Parathyroid adenoma (tissue), 2 donors: ENCODE data around the gene DLG5.

Source experiments
- H2AFZ ChIP-seq: fragments of 300-600 bp; sonication (generic); one replicate; pipeline ENCODE4 v1.7.0; 2017; ENCODE audit warnings: antibody characterized with exemption, mild to moderate bottlenecking
- H3K27ac ChIP-seq: fragments of 300-600 bp; sonication (generic); one replicate; pipeline ENCODE4 v1.7.0; 2017
- H3K27me3 ChIP-seq: fragments of 300-600 bp; sonication (generic); one replicate; pipeline ENCODE4 v1.7.0; 2017; ENCODE audit warnings: low read length; ENCODE audit not compliant: control insufficient read depth, insufficient read depth
- H3K36me3 ChIP-seq: fragments of 300-600 bp; sonication (generic); one replicate; pipeline ENCODE4 v1.7.0; 2017; ENCODE audit warnings: low read length; ENCODE audit not compliant: control insufficient read depth, insufficient read depth
- H3K4me1 ChIP-seq: fragments of 300-600 bp; sonication (generic); one replicate; pipeline ENCODE4 v1.7.0; 2017; ENCODE audit warnings: control low read depth
- H3K4me2 ChIP-seq: fragments of 300-600 bp; sonication (generic); one replicate; pipeline ENCODE4 v1.7.0; 2017; ENCODE audit warnings: low read length
- H3K4me3 ChIP-seq: fragments of 300-600 bp; sonication (generic); one replicate; pipeline ENCODE4 v1.7.0; 2017; ENCODE audit warnings: low read depth, low read length
- H3K79me2 ChIP-seq: fragments of 300-600 bp; sonication (generic); one replicate; pipeline ENCODE4 v1.7.0; 2017; ENCODE audit warnings: control low read depth
- H3K9ac ChIP-seq: fragments of 300-600 bp; sonication (generic); one replicate; pipeline ENCODE4 v1.7.0; 2017; ENCODE audit warnings: mild to moderate bottlenecking
- H3K9me3 ChIP-seq: fragments of 300-600 bp; sonication (generic); one replicate; pipeline ENCODE4 v1.7.0; 2017; ENCODE audit warnings: low read length; ENCODE audit not compliant: control insufficient read depth
- CTCF ChIP-seq: fragments of 300-600 bp; sonication (generic); IDR thresholded peaks from one replicate; pipeline ENCODE4 v1.7.0; 2017; ENCODE audit warnings: antibody characterized with exemption, mild to moderate bottlenecking
- donor health status: primary hyperparathyroidism.

Gene DLG5

DNA sequence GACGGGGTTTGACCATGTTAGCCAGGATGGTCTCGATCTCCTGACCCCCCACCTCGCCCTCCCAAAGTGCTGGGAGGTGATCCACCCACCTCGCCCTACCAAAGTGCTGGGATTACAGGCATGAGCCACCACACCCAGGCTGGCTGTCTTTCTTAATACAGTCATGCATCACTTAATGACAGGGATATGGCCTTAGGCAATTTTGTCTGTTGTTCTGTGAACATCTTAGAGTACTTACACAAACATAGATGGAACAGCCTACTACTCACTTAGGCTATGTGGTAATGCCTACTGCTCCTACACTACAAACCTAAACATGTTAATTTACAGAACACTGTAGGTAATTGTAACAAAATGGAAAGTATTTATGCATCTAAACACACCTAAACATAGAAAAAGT lies 182.3 kb downstream of the DLG5 start:
- H3K79me2 ChIP-seq, result no peaks in the 10 kb centered on the region
- no peak overlapping the region for H3K9ac ChIP-seq
- no peak overlapping the region for H3K4me2 ChIP-seq
- no peak overlapping the region for H3K27ac ChIP-seq
- H3K4me1 ChIP-seq, result no peaks in the 10 kb centered on the region
- H2AFZ ChIP-seq, result no peak overlapping the region
- H3K36me3 ChIP-seq, result no peaks in the 10 kb centered on the region
- no peak overlapping the region for H3K4me3 ChIP-seq
- H3K9me3 ChIP-seq, result no peaks in the 10 kb centered on the region
- no peaks in the 10 kb centered on the region for H3K27me3 ChIP-seq
- no peak for TF ChIP-seq CTCF

DNA sequence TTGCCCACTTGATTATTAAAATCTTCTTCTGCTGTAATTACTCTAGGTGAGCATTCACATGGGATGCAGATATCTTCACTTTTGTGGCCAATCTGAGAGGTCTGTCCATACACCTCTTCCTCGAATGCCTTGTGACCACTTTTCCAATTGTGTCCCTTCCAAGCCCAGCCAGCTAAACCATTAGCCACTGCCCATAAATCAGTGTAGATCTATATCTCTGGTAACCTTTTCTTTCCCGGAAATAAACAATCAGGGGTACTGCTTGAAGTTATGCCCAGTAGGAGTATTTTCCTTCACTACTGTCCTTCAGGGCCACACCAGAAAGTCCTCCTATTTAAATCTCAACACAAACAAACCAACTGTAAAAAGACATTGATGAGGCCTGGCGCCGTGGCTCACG lies 184.4 kb downstream of the DLG5 start:
- Histone ChIP-seq H3K27me3 (no peaks in the 10 kb centered on the region), H3K9me3 (no peaks in the 10 kb centered on the region), H3K79me2 (no peaks in the 10 kb centered on the region), H3K9ac (no peak overlapping the region), H3K36me3 (no peaks in the 10 kb centered on the region), H2AFZ (no peak overlapping the region), H3K4me3 (no peak overlapping the region), H3K4me1 (no peaks in the 10 kb centered on the region), H3K4me2 (no peak overlapping the region), H3K27ac (no peak overlapping the region)
- no peak for TF ChIP-seq CTCF

DNA sequence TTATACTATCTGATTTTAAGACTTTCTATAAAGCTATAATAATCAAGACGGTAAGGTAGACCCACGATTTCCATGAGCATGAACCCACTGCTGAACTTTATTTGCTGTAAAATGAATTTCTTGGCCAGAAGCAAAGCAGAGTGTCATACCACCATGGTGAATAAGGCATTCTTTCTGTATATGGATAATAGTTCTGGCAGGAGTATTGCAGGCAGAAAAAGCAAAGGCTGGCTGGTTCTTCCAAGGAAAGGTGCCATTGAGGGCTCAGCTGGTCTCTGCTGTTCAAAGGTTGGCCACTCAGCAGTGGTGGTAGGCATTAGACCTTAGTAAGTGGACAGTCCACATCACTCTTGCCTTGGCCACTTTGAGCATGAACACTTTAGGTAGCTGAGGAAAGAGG lies 184.8 kb downstream of the DLG5 start:
- TF ChIP-seq CTCF, result no peak
- Histone ChIP-seq H3K4me1 (no peaks in the 10 kb centered on the region), H3K27ac (no peak overlapping the region), H3K27me3 (no peaks in the 10 kb centered on the region), H2AFZ (no peak overlapping the region), H3K9me3 (no peaks in the 10 kb centered on the region), H3K9ac (no peak overlapping the region), H3K79me2 (no peaks in the 10 kb centered on the region), H3K36me3 (no peaks in the 10 kb centered on the region), H3K4me3 (no peak overlapping the region), H3K4me2 (no peak overlapping the region)
